ENCODE measurements around the gene BACH2. TPM values are rescaled to one million over a fixed set of nuclear protein-coding genes. Genes with fewer than 3 reads are reported as not detected.
A peak's percentile ranks its signal among the peaks of the same experiment; 100 is the strongest.

The BACH2 gene
- total and polyA plus RNA-seq, 9 of the 15 experiments (the other 6 are each of a cell fraction or from before 2014, with no cell fraction given), result 0.06 to 3.1 (median 0.59) TPM

DNA sequence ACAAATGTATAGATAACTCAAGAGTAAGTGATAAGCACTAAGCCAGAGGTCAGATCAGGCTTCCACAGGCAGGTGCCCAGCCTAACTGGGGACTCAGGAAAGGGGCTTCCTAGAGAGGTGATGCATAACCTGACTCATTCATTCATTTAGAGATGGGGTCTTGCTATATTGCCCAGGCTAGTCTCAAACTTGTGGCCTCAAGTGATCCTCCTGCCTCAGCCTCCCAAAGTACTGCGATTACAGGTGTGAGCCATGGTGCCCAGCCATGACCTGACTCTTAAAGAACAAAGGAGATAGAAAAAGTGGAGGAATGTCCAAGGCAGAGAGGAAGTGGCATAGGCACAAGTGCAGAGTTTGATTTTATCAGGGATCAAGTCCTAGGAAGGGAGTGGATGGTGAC lies 360.5 kb downstream of the BACH2 start:
- ChIA-PET CTCF (ENCODE audit: low intra/inter-chr PET ratio) (no interaction called here), POLR2A (no interaction called here)
- intact Hi-C loops (cut with micrococcal nuclease), result no loop called here
- Histone ChIP-seq H4K20me1 (replicated peaks; ENCODE audit: control insufficient read depth, insufficient read depth, low read length) (no peaks in the 10 kb centered on the region), H2AFZ (ENCODE audit: low read depth, low read length) (no peak overlapping the region), H3K4me1 (replicated peaks in 1 of 2; ENCODE audit: control insufficient read depth in 2 of 2, insufficient read depth in 2 of 2, low read length in 2 of 2) (peaks cover 7 to 8% of the 10 kb centered on the region in 2 experiments; a peak in 3 of 5 replicates), H3K79me2 (ENCODE audit: control insufficient read depth, insufficient read depth, low read length) (no peaks in the 10 kb centered on the region), H3K9me1 (ENCODE audit: control insufficient read depth, insufficient read depth, low read length) (no peaks in the 10 kb centered on the region), H3K36me3 (ENCODE audit: control insufficient read depth, insufficient read depth, low read length) (no peaks in the 10 kb centered on the region; the same call in 2 of the 3 replicates), H3K9ac (ENCODE audit: insufficient read depth in 1 of 2, low read depth in 2 of 2, low read length in 2 of 2) (no peak overlapping the region), H3K4me3 (no peak overlapping the region), H3K4me2 (ENCODE audit: insufficient read depth, low read length) (no peak overlapping the region), H3K27me3 (ENCODE audit: control insufficient read depth in 2 of 2, insufficient read depth in 2 of 2, low read length in 2 of 2) (peaks cover 0 to 6% of the 10 kb centered on the region in 2 experiments; a peak in 1 of 5 replicates), H3K27ac (ENCODE audit: extremely low read depth, low read depth, low read length) (no peak overlapping the region), H3K9me3 (replicated peaks; ENCODE audit: control insufficient read depth, insufficient read depth, low read depth, low read length) (no peaks in the 10 kb centered on the region)
- BruUV-seq (replicated peaks), result no TSS peak
- FAIRE-seq (peak; percentile 19), ATAC-seq (no peak), DNase-seq (ENCODE audit: extremely low read depth in 1 of 4, low spot score in 3 of 4) (no peak)
- WGBS (ENCODE audit: insufficient coverage, low coverage, missing lambda C conversion rate), result 6% methylated on average over 1 of the region's 1 CpG
- in situ Hi-C loops (cut with MboI), result loop anchor here (5.0 kb wide), 1 partner anchor 541 kb away; no protein-coding TSS in a partner anchor
- TF ChIP-seq ZNF384 (IDR thresholded peaks at IDR 0.05; ENCODE audit: low read depth, low read length), result no peak
- peak; percentile 66 for TF ChIP-seq ZNF121 (CRISPR knock-in tag; conservative IDR thresholded peaks at IDR 0.05)
- TF ChIP-seq RBM25 (IDR thresholded peaks at IDR 0.05; ENCODE audit: low read depth, low read length, severe bottlenecking), result peak; percentile 32

- Histone ChIP-seq H2AFZ (ENCODE audit: low read depth, low read length) (no peak overlapping the region), H3K27ac (ENCODE audit: extremely low read depth, low read depth, low read length) (no peak overlapping the region), H3K4me3 (no peak overlapping the region), H4K20me1 (replicated peaks; ENCODE audit: control insufficient read depth, insufficient read depth, low read length) (no peaks in the 10 kb centered on the region), H3K79me2 (ENCODE audit: control insufficient read depth, insufficient read depth, low read length) (no peaks in the 10 kb centered on the region), H3K4me1 (replicated peaks in 1 of 2; ENCODE audit: control insufficient read depth in 2 of 2, insufficient read depth in 2 of 2, low read length in 2 of 2) (peaks cover 9 to 10% of the 10 kb centered on the region in 2 experiments; a peak in 3 of 5 replicates), H3K9me3 (replicated peaks; ENCODE audit: control insufficient read depth, insufficient read depth, low read depth, low read length) (no peaks in the 10 kb centered on the region), H3K9me1 (ENCODE audit: control insufficient read depth, insufficient read depth, low read length) (no peaks in the 10 kb centered on the region), H3K9ac (ENCODE audit: insufficient read depth in 1 of 2, low read depth in 2 of 2, low read length in 2 of 2) (no peak overlapping the region), H3K4me2 (ENCODE audit: insufficient read depth, low read length) (no peak overlapping the region), H3K36me3 (ENCODE audit: control insufficient read depth, insufficient read depth, low read length) (no peaks in the 10 kb centered on the region; the same call in 2 of the 3 replicates), H3K27me3 (ENCODE audit: control insufficient read depth in 2 of 2, insufficient read depth in 2 of 2, low read length in 2 of 2) (peaks cover 0 to 6% of the 10 kb centered on the region in 2 experiments; a peak in 1 of 5 replicates)
- ChIA-PET CTCF (ENCODE audit: low intra/inter-chr PET ratio) (no interaction called here), POLR2A (interaction anchor here (1.5 kb wide), 1 partner anchor 14 kb away, joined by 5 read pairs; no protein-coding TSS in a partner anchor)
- no TSS peak for BruUV-seq (replicated peaks)
- 39% methylated on average over 18 of the region's 19 CpGs for WGBS (ENCODE audit: insufficient coverage, low coverage, missing lambda C conversion rate)
- peak; percentile 24 to 36 (median 29) for DNase-seq (ENCODE audit: extremely low read depth in 1 of 4, low spot score in 3 of 4)
- no peak for TF ChIP-seq SMAD2 (IDR thresholded peaks at IDR 0.05; ENCODE audit: low read depth, low read length)
- TF ChIP-seq EGR1 (conservative IDR thresholded peaks at IDR 0.05), result 0 out of 2 replicates have a peak, but pooled peaks have one; percentile 28
- peak; percentile 63 for ATAC-seq
- in situ Hi-C loops (cut with MboI) (loop anchor here (5.0 kb wide), 1 partner anchor 542 kb away; no protein-coding TSS in a partner anchor), intact Hi-C loops (cut with micrococcal nuclease) (no loop called here)
- FAIRE-seq, result no peak
These were observed 361.8 kb downstream of the BACH2 start for GRCh38 chr6:89934685-89935366.

All from K562 (cell line).